HG02943 (cell line): ENCODE measurements around the gene ATAD2B.

Source experiments
- ATAC-seq: cut with Tn5 transposase; IDR thresholded peaks from one replicate; pipeline ENCODE4 v1.9.1; 2021; ENCODE audit warnings: mild to moderate bottlenecking, low read depth, moderate library complexity; ENCODE audit not compliant: unreplicated experiment

Gene ATAD2B

DNA sequence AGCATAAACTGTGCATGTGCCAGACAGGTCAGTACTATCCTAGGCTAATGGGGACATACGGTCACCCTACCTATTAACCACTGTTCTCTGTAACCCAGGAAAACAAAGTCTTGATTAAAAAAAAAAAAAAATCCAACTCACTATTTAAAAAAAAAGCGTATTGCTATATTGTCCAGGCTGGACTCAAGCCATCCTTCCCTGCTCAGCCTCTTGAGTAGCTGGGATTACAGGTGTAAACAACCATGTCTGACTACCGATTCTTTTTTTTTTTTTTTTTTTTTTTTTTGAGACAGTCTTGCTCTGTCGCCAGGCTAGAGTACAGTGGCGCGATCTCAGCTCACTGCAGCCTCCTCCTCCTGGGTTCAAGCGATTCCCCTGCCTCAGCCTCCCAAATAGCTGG lies 11.6 kb downstream of the ATAD2B start:
- no peak for ATAC-seq

GRCh38 chr2:23912054-23912453 lies 14.9 kb downstream of the ATAD2B start:
- ATAC-seq = no peak

GRCh38 chr2:23905155-23905554 lies 21.8 kb downstream of the ATAD2B start:
- no peak for ATAC-seq

DNA sequence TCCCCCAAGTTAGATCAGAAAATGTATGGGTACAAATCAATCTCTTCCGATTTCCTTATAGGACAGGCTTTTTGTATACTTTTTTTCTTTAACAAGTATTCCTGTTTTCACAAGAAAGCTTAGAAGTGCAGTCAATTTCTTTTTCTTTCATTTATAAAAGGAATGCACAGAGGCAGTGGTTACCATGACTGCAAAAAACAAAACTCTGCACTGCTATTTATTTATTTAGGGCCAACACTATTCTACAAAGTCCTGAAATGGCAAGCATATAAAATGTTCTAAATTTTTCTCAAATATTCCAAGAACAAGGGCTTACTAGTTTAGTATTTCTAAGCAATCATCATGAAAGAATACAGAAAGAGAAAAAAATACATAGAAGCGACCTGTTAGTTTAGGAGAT lies 22.2 kb downstream of the ATAD2B start:
- no peak for ATAC-seq

DNA sequence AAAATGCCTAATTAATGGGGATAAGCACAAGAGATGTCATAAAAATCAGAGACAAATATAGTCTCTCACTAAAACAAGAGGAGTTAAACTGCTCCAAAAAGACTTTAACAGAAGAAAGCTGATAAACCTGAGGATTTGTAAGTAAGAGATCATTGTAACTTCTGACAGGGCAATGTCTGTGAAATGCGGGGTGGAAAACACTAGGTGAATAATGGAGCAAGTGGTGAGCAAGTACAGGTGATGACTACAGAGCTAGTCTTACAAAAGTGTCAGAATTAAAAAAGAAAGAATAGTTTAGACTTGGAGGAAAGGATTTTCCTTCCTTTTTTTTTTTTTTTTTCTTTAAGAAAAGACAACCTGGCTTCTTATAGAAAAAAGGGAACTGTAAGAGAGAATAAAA lies 22.7 kb downstream of the ATAD2B start:
- no peak for ATAC-seq

- no peak for ATAC-seq
Measured at GRCh38 chr2:23903034-23903433, 23.9 kb downstream of the ATAD2B start.

DNA sequence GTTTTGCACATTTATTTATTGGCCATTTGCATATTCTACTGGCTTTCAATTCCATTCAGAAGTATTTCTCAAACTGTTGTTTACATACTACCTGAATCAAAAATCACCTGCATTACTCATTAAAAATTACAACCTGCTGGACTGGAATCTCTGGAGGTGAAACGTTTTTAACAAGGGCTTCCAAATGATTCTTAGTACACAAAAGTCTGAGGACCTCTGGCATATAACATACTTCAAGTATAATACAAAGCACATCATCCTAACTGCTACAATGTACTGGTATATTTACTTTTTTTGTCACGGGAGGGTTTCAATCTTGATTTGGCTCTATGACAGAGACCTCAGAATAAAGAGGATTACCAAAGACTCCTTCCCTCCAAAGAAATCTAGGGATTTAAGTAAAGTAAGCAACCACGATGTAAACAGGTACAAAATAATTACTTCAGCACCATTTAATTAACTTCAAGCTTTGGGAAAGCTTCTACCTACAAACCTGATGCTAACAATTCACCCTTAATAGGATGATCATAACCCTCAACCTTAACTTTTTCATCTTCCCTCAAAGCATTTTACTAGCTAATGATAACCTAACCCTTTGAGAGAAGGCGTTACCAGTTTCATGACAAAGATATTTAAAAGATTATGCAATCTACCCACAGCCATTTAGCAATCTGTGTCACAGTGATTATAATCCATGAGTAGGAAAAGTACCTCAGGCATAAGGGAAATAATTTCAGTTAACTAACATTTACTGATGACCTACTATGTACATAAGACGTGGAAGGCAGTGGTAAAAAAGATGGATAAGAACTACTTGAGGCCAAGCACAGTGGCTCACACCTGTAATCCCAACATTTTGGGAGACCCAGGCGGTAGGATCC lies 24.7 kb downstream of the ATAD2B start:
- ATAC-seq = no peak

- no peak for ATAC-seq
Measured at GRCh38 chr2:23900541-23901322, 26.2 kb downstream of the ATAD2B start.

DNA sequence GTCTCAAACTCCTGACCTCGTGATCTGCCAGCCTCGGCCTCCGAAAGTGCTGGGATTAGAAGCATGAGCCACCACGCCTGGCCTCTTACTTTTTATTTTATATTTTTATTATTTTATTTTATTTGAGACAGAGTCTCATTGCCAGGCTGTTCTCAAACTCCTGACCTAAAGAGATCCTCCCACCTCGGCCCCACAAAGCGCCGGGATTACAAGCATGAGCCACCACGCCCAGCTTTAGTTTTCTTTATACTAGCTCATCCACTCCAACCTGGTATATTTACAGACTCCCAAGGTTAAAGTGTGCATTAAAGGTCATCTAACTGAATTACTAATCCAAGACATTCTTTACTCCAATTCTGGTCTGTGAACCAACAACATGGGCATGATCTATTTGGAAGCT lies 26.8 kb downstream of the ATAD2B start:
- no peak for ATAC-seq

- no peak for ATAC-seq
Measured at GRCh38 chr2:23871206-23871605, 55.7 kb downstream of the ATAD2B start.

DNA sequence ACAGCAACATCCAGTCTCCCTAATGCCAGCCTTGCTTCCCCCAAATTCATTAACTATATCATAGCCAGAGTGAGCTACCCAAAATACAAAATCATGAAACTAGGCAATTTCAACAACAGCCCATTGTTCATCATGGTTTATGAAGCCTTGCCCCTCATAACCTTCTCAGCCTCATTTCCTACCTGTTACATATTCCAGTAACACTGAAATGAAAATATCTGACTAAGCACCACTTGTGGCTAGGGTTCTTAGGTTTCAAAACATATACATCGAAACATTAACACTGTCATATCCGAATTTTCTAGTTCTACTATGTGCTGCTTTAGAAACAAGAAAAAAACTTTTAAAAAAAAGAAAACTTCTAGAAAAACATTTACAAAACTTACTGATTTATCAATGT lies 59.5 kb downstream of the ATAD2B start:
- ATAC-seq = no peak

- no peak for ATAC-seq
Measured at GRCh38 chr2:23862716-23863426, 64.1 kb downstream of the ATAD2B start.

DNA sequence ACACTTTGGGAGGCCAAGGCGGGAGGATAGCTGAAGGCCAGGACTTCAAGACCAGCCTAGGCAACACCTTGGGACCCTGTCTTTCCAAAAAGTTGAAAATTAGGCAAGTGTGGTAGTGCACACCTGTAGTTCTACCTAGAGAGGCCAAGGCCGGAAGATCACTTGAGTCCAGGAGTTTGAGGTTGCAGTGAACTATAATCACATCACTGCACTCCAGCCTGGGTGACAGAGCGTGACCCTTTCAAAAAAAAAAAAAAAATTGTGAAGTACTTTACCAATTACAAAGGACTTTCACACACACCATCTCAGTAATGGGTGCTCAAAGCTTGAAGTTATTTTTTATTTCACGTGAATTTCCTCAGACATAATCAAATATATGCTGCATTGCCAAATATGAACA lies 65.0 kb downstream of the ATAD2B start:
- ATAC-seq = no peak

GRCh38 chr2:23859983-23860382 lies 66.9 kb downstream of the ATAD2B start:
- no peak for ATAC-seq

DNA sequence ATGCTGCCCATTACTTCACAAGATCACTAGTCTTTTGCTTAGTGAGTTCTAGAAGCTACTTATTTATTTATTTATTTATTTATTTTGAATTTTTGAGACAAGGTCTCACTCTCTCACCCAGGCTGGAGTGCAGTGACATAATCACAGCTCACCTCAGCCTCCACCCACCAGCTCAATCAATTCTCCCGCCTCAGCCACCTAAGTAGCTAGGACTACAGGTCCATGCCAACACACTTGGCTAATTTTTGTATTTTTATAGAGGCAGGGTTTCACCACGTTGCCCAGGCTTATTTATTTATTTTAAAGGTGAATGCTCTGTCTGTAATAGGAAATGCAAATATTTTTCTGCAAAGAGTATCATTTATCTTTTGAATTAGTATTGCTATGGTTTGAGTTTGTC lies 67.7 kb downstream of the ATAD2B start:
- no peak for ATAC-seq

- ATAC-seq = no peak
Measured at GRCh38 chr2:23850564-23851256, 76.2 kb downstream of the ATAD2B start.

- no peak for ATAC-seq
Measured at GRCh38 chr2:23844905-23845304, 82.0 kb downstream of the ATAD2B start.

DNA sequence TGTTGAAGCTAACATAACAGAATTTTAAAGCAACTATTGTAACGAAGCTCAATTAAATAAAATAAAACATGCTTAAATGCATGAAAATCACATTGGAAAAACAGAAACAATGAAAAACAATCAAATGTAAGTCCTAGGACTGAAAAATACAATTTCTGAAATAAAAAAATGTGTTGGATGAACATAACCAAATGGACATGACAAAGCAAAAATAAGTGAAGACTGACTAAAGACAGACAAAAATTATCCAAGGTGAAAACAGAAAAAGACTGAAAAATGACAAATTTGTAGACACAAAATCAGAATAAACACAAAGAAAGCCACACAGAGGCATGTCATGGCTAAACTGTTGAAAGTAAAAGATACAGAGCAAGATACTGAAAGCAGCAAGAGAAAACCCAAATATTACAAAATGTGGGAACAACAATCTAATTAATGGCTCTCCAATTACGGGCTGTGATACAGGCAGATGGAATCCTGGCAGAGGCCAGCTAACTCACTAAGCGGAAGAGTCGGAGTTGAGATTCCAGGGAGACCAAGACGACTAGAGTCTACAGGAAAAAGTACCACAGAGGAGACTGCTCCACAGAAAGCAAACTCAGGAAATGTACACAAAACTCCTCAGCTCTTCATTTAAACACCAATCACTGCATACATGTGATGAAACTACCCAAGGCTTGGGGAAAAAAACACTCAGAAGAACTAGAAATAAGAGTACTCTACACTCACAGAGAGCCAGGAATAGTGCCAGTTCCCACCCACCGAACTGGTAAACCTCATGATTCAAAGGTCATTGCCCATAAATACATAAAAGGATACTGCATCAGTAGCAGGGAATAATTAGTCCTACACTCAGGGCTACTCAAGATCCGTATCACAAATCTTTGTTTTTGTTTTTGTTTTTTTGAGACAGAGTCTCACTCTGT lies 83.6 kb downstream of the ATAD2B start:
- ATAC-seq = no peak

DNA sequence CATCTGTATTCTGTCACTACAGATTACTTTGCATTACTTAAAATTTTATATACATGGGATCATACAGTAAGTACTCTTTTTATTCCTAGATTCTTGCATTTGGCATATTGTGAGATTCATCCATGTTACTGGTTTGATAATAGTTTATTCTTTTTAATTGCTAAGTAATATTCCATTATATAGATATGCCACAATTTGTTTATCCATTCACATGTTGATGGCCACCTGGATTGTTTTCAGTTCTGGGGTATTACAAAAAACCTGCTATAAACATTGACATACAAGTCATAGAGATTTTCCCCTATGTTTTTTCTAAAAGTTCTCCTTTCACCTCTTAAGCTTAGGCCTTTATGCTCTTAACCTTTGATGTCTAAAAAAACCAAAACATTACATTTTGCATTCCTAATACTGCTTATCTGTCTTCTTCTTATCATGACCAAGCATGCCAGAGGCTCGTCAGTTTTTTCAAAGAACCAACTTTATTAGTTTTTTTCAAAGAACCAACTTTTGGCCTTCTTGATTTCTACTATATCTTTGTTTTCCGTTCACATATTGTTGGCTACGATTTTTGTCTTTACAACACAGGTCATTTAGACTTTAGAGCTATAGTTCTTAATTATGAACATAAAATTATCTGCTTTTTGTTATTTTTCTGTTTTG lies 86.9 kb downstream of the ATAD2B start:
- ATAC-seq = no peak
